Hippocampal formation (tissue), 2 donors: ENCODE results near the gene ZFP62.
"Not testable (repeated sequence)": the region's sequence is repeated elsewhere in the genome, so short reads cannot be mapped to it uniquely, and the experiment has no call there.

Experiments
- DNase-seq, 2 donors: peaks; one replicate each; lab custom pipeline; 2025; lab: John Stamatoyannopoulos, UW

Gene ZFP62

DNA sequence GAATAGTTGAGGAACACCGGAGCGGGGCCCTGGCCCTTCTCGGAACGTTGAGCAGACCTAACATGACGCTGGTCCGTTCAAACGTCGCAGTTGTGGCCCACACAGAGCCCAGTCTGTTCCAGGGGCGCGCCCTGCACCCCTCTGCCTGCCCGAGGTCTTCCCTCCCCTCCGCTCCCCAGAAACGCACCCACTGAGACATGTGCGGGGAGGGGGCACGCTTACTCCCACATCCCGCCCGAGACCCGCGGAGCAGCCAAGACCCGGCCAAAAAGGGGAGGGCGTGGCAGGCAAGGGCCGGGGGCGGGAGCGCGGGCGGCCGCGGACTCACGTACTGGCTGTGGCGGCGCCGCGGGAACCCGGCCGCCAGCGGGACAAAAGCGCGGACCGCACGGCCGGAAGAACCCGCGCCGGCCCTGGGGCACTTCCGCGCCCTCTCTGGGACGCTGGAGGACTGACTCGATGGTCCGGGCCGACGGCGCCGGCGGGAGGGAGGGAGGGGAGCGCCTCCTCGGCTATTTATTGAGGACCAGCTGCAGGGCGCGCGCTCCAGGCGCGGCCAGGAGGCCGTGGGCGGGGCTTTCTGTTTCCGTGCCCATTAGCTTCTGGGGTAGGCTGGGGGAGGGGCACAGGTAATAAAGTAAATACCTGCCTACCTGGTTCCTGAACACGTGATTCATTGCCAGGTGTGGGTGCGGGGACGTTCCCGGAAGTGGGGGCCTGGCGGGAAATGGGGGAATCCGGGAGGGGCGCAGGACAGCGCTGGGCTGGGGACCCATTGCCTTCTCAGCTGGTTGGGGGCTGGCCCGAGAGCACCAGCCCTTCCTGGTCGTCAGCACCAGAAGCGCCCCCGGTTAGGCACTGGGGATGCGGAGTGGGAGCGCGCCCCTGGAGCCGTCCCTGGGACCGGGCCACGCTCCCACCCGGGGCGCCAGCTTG, at the start of gene ZFP62:
TSS of gene ZFP62 (minus strand) at position 390 of the 936 bp plus-strand sequence. CDS start at position 333, 57 bp downstream.
- peak; percentile 72 to 81 for DNase-seq

- DNase-seq = no peak
Measured at GRCh38 chr5:180910735-180911134, 49.7 kb upstream of the ZFP62 start.

DNA sequence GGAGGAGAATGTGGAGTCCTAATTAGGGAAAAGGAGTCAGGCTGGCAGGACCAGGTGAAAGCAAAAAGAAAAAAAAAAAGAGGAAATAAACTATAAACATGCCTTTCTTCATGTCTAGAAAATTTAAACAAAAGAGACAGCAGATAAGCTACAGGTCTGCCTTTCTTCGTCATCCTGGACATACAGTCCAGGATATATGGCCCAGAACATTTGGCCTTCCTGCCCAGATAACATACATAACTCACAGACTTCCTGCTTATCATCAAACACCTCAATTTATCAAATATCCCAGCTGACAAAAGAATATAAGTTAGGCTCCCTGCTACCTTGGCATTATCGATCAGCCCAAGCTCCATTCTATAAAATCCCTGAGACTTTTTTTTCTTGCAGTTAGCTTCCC, 49.1 kb upstream of the ZFP62 start:
- no peak for DNase-seq

- DNase-seq = no peak
Measured at GRCh38 chr5:180909782-180910181, 48.7 kb upstream of the ZFP62 start.

- DNase-seq = no peak
Measured at GRCh38 chr5:180908998-180909731, 48.1 kb upstream of the ZFP62 start.

DNA sequence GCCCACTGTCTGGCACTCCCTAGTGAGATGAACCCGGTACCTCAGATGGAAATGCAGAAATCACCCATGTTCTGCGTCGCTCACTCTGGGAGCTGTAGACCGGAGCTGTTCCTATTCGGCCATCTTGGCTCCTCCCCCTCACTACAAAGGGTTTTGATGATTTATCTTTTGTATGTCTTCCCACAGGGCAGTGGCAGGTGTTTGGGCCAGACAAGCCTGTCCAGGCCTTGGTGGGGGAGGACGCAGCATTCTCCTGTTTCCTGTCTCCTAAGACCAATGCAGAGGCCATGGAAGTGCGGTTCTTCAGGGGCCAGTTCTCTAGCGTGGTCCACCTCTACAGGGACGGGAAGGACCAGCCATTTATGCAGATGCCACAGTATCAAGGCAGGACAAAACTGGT, 47.3 kb upstream of the ZFP62 start:
- DNase-seq = no peak

DNA sequence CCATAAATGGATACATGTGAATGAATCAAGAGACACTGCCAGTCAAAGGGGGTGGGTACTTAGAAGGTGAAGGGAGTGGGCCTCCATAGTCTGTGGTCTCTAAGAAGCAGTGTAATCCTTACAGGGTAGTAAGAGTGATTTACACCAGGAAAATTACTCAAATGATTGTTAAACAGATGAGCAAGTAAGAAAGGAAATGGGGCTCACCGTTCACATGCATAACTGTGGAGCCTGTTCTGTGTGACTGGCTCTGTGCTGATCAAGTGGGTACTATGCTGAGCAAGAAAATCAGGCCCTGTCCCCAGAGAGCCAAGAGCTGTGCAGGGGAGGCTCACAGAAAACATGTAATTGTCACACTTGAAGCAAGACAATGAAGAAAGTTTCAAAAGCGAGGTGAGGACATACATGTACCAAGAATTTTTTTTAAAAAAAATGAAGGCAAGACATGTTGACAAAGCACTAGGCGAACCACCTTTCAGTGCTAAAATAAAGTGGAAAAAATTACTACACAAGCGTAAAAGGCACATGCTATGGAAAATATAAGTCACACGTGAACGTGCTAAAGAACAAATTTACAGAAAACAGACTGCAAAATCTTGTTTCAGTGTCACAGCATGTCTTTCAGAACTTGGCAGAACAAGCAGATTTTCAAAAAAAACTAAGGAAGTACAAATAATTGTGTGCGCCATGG, 40.4 kb upstream of the ZFP62 start:
- no peak for DNase-seq

DNA sequence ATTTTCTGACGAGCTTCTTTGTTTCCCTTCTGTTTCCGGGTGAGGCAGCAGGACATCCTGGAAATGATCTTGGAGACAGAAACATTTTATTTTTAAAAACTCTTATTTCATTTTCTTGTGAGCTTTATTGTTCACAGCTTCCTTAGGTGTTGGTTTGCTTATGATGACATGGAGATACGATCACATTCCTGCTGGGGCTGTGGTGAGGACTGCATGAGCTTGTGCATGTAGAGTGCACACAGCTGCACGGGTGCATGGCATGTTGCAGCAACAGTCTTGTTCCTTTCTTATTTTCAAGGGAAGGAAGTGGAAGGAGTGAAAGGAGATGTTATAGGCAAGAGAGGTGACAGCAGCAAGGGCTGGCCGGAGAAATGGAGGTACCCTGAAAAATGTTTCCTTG, 39.1 kb upstream of the ZFP62 start:
- no peak for DNase-seq

DNA sequence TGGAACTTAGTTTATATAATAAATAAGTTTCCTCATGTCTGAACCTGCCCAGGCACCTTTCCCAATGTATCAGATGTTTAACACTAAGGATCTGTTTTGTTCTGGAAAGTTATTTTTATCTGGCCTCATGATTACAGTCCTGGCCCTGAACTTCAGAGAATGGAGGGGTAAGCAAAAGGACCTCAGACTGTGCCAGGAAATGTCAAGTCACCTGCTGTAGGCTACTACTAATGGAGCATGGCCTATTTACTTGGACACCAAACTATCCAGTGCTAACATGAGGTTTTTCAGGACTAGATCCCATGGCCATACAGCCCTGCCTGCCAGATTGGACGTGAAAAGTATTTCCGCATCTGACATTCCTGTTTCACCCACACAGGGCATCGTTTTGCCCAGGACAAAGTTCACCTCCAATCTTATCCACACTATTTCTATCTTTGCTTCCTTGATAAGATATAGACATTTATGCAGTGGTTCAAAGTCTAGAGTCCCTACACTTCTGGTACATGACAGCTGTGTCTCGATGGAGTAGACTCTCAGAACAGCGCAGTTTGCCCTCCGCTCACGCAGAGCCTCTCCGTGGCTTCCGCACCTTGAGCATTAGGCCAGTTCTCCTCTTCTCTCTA, 37.7 kb upstream of the ZFP62 start, which contains the start of gene BTNL8:
TSS of gene BTNL8 (plus strand) at position 539 of the 626 bp plus-strand sequence. CDS start 152 bp downstream, outside the sequence.
- no peak for DNase-seq

GRCh38 chr5:180895330-180895729, 34.3 kb upstream of the ZFP62 start:
- DNase-seq = not testable (repeated sequence)

DNA sequence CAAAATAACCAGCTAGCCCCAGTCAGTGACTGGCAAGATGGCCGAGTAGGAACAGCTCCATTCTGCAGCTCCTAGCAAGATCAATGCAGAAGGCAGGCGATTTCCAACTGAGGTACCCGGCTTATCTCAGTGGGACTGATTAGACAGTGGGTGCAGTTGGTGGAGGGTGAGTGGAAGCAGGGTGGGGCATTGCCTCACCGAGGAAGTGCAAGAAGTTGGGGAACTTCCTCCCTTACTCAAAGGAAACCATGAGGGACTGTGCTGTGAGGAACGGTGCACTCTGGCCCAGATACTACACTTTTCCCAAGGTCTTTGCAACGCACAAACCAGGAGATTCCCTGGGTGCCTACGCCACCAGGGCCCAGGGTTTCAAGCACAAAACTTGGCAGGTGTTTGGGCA, 28.3 kb upstream of the ZFP62 start:
- no peak for DNase-seq

DNA sequence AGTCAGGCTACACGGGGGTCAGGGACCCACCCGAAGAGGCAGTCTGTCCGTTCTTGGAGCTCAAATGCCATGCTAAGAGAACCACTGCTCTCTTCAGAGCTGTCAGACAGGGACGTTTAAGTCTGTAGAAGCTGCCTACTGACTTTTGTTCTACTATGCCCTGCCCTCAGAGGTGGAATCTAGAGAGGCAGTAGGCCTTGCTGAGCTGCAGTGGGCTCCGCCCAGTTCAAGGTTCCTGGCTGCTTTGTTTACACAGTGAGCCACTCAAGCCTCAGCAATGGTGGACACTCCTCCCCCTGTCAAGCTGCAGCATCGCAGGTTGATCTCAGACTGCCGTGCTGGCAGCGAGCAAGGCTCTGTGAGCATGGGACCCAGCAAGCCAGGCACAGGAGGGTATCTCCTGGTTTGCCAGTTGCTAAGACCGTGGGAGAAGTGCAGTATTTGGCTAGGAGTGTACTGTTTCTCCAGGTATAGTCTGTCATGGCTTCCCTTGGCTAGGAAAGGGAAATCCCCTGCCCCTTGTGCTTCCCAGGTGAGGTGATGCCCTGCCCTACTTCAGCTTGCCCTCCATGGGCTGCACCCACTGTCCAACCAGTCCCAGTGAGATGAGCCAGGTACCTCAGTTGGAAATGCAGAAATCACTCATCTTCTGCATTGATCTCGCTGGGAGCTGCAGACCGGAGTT, 24.9 kb upstream of the ZFP62 start:
- not testable (repeated sequence) for DNase-seq

DNA sequence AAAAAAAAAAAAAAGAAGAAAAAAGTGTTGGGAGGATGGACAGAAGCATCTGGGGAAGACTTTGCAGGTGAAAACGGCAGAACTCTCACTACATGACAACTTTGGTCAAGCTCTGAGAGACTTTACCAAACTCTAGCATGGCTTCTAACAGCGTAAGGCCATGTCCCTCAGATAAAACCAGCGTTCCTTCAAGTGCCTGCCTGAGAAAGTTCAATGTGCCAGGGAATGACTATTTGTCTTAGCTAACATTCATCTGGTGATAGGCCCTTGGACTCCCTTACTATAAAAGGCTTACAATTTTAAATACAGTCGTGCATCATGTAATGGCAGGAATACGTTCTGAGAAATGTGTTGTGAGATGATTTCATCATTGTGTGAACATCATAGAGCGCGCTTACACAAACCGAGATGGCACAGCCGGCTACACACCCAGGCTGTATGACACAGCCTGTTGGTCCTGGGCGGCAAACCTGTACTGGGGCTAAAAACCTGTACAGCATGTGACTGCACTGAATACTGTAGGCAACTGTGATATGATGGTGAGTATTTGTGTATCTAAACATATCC, 14.9 kb upstream of the ZFP62 start:
- DNase-seq = no peak

GRCh38 chr5:180874804-180875582, 13.9 kb upstream of the ZFP62 start:
- DNase-seq = no peak

DNA sequence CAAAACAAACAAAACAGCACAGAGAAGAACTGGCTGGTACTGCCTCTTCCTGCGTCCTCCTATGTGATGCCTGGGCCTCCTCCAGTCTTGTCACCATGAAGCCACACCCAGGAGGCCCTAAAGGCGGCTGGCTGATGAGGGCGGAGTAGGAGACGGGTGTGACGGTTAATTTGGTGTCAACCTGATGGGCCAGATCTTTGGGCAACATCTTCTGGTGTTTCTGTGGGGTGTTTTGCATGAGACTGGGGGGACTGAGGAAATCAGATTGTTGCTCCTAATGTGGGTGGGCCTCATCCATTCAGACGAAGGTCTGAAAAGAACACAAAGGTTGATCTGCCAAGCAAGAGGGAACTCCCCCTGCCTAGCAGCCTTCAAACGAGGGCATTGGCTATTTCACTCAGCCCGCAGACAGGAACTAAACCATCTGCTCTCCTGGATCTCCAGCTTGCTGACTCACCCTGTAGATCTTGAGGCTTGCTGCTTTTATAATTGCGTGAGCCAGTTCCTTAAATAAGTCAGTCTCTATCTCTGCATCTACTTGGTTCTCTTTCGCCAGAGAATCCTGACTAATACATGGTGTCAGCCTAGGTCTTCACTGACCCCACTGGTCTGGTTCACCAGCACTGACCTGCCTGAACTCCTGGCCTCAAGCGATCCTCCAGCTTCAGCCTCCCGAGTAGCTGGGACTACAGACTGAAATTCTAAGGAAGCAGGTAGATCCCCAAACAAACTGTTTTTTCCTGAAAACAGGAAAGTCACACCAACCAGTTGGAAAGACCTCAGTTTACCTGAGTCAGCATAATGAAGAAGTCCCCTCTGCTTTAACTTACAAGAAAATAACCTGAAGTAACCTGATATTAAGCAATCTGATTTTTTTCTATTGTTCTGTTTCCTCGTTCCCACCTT, 12.8 kb upstream of the ZFP62 start:
- DNase-seq = peak in 1 of 2 donors; percentile 6

GRCh38 chr5:180872419-180872818, 11.3 kb upstream of the ZFP62 start:
- no peak for DNase-seq

DNA sequence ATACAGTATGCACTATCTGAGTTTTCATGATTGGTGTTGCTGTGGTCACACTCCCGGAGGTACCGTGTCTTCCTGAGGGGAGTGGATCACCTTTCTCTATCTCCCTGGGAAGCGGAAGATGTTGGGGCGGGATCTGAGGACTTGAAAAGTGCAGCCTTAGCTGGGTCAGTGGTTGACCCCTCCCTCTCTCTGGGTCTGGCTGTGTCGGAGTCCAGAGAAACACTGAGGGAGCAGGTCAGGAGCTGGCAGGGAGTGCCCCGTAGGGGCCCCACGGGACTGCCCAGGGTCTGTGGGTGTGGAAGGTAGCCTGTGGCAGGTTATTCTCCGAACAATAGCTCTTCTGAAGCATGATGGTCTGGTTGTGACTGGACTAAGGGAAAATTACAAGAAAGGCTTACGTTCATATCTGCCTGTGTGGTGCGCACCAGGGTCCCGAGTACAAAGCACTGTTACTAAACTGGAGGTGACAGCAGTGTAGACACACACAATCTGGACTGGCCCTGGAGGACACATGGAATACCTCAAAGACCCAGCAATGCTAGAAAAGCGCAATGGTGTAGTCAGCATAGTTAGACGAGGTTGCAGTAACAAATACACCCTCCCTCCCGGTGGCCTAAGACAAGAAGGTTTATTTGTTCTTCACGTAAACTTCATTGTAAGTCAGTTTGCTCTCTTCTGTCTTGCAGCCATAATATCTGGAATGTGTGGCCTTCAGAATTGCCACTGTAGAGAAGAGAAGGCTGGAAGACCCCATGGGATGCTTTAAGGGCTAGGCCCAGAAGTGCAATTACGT, 9.4 kb upstream of the ZFP62 start:
- no peak for DNase-seq

GRCh38 chr5:180869587-180869986, 8.5 kb upstream of the ZFP62 start:
- no peak for DNase-seq
